ENCODE data around the gene SETBP1. TPM values are rescaled to one million over a fixed set of nuclear protein-coding genes. Genes with fewer than 3 reads are reported as not detected.

SETBP1 gene
- total and polyA plus RNA-seq, 2 of the 8 experiments (the other 6 are each of a cell fraction or from before 2014, with no cell fraction given), result 2.0 to 6.5 TPM

GRCh38 chr18:44727291-44727690 lies 46.6 kb downstream of the SETBP1 start (continued):
- TF ChIP-seq CHD7 (IDR thresholded peaks at IDR 0.05; ENCODE audit: insufficient replicate concordance, low read length) (no peak), TAF1 (IDR thresholded peaks at IDR 0.05; ENCODE audit: low read depth, low read length) (no peak), SAP30 (IDR thresholded peaks at IDR 0.05; ENCODE audit: insufficient read depth, insufficient replicate concordance, low read length) (no peak), CBX8 (IDR thresholded peaks at IDR 0.05; ENCODE audit: borderline replicate concordance, low read depth, low read length) (no peak), GTF2F1 (IDR thresholded peaks at IDR 0.05; ENCODE audit: borderline replicate concordance, low read depth, low read length) (no peak)

Data from H1 (cell line).